Inflammatory macrophage treated with lipopolysaccharide for 1 hour (primary cell): ENCODE results near the gene ADIPOR2.
A peak's percentile ranks its signal among the peaks of the same experiment; 100 is the strongest.
"Not testable (repeated sequence)": the region's sequence is repeated elsewhere in the genome, so short reads cannot be mapped to it uniquely, and the experiment has no call there.

ENCODE experiments used
- DNase-seq, 2 donors: peaks; one replicate each; pipeline ENCODE4 v3.0.0-alpha.2; 2020 to 2022

Gene ADIPOR2

DNA sequence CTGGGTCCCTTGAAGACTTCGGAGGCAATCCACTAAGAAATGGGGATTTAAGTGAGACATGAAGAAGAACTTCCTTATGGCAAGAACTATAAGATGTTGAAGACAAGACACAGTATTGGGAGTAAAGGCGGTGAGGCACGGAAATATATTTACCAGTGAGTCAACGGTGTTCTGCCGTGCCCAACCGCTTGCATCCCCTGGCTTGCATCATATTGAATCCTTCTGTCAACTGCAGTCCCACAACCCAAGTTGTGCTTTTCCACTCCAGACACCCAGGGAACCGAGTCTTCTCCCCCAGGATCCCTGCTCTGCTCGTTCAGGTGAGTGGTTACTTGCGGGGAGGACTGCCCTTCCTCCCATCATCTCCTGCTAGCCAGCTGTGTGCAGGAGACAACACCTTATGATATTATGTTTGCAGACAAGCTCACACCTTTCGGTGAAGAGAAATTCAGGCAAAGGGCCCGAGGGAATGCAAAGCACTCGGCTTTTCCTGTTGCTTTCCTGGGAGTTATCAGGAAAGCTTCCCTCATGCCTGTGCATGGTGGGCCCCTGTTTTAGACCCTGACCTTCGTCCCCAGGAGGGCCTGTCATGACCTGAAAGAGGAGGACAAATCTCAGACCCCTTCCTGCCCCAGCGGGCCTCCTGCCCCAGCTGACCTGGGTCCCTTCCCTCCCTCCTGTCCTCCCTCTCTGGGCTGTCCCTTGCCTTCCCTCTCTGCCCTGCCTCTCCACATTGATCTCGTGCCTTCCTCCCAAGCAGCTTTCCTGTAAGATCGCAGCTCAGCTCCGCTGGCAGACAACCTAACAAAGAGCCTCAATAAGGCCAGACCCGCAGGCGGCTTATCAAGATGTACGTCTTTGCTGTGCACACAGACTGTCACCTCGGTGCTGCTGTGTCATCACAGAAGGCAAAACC, 125.2 kb downstream of the ADIPOR2 start:
- peak in 1 of 2 donors; percentile 27 for DNase-seq

DNA sequence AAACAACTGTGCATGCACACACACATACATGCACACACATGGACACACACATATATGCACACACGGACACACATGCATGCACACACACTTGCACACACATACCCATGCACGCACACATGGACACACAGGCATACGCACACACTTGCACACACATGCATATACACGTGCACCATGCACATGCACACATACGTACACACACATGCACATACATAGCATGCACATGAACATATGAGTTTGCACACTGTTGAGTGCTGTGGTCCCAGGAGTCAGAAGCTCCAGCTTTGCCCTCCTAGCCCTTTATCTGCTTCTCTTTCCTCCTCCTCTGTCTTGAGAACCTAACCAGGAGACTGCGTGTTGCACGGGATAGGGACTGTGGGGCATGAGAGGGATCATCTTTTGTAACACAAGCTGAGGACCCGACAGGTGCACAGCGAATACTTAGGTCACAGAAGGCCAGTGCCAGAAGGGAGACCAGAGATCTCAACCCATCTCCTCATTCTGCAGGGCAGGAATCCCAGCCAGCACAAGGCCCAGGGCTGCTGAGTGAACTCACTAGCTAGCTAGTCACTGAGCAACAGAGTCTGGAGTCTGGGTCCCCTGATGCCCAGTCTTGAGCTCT, 126.0 kb downstream of the ADIPOR2 start:
- no peak for DNase-seq

GRCh38 chr12:1817928-1818327, 127.1 kb downstream of the ADIPOR2 start:
- not testable (repeated sequence) for DNase-seq

DNA sequence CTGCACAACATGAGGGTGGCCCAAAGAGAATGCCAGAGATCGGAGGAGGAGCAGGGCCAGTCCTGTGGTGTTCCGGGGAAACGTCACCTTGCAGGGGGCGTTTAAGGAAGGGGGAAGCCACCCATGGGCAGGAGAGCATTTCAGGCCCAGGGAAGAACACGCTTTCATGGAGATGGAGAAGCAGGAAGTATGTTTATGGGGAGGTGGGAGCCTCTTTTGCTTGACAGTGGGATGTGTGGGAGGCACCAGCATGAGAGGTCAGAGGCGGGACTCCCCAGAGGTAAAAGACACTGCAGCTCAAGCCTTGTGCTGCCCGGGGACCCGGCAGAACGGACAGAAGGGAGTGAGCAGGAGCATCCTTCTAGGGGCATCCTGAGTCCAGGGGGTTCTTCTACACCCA, 128.2 kb downstream of the ADIPOR2 start:
- DNase-seq: peak in 1 of 2 donors; percentile 17

- DNase-seq: no peak
These were observed 128.7 kb downstream of the ADIPOR2 start for GRCh38 chr12:1819571-1819970.

GRCh38 chr12:1820191-1820895, 129.5 kb downstream of the ADIPOR2 start, which contains the start of gene LRTM2:
LRTM2 (plus strand) TSS chr12:1820565; CDS start chr12:1828149, 7,584 bp downstream.
- no peak for DNase-seq

DNA sequence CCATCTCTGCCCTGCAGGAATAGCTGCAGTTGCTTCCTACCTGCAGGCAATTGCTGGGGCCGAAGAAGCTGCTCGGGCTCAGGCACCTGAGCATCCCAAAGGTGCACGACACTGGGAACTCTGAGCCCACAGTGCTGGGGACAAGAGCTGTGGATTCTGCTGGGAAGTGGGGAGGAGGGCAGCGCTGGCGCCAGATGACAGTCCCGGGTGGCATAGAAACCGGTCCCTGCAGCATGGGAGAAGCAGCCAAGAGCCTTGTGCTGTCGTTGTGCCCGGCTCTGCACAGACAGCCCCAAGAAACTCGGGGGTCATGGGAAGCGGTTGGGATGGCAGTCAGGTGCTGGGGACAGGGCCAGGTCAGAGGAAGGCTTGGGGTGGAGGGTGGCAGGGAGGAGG, 130.0 kb downstream of the ADIPOR2 start:
- no peak for DNase-seq

DNA sequence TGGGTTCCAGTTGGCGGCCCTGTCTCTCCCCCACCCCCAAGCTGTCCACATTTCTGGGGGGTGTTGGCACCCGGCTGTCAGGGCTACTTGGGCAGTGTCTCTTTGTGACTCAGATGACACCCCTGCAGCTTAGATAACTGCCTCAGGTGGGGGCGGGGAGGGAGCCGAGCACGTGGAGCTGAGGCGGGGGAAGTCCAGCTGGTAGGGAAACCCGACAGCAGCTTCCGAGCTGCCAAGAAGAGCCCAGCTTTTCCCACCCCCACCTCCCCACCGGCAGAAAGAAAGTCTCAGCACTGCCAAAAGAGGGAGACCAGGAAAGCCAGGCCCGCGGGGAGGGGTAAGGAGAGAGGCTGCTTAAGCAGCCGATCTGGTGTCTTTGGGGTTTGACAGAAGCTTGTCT, 130.9 kb downstream of the ADIPOR2 start:
- peak; percentile 30 to 66 for DNase-seq

DNA sequence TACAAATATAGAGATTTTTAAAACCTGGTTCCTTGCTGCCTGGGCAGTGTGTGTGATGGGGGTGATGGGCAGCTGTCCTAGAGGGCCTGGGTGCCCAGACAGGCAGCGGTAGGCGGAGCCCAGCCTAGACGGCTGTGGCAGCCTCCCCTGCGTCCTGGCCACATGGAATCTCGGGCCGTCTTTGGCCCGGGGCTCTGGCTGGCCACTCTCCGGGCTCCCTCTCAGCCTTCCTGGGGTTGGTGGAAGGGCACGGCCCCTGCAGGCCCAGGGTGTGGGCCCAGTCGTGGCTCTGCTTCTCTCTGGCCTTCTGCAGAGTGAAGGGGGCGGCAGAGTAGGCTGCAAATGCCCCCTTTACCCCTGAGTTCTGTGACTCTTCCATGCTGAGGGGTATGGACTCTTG, 131.8 kb downstream of the ADIPOR2 start:
- DNase-seq: no peak

GRCh38 chr12:1823237-1823636, 132.4 kb downstream of the ADIPOR2 start:
- no peak for DNase-seq

GRCh38 chr12:1825382-1826102, 134.7 kb downstream of the ADIPOR2 start:
- DNase-seq: no peak

- no peak for DNase-seq
These were observed 135.5 kb downstream of the ADIPOR2 start for GRCh38 chr12:1826401-1826800.

DNA sequence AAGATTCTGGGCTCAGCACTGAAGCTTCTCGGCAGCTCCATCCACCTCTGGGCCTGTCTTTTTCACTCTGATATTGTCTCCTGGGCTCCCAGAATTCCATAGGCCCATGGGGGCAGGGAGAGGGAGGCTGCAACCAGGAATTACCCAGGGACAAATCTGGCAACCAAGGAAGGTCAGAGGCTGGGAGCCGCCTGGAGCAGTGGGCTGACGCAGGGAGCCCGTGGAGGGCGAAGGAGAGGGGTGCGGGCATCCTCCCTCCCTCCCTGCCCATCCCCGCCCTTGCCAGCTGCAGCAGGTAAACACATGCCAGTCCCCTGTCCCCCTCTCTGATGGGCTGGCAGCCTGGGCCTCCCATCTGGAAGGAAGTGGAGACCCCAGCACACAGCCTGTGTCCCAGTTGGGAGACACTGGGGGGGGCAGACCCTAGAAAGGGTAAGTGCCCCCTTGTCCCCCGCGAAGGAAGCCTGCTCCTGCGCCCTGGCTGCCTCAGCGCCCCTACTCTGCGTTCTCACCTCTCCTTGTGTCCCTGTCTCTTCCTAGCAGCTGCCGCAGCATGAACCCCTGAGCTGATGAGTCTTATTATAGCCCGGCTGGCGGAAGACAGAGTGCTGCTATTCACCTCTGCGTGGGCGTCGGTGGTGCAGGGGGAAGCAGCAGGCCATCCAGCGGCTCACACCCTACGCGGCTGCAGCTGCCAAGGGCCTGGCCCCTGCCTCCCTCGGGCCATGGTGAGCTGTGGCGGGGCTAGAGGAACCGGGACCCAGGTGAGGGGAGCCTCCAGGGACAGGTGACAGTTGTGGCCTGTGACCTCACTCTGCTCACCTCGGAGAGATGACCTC, 136.2 kb downstream of the ADIPOR2 start:
- DNase-seq: no peak

DNA sequence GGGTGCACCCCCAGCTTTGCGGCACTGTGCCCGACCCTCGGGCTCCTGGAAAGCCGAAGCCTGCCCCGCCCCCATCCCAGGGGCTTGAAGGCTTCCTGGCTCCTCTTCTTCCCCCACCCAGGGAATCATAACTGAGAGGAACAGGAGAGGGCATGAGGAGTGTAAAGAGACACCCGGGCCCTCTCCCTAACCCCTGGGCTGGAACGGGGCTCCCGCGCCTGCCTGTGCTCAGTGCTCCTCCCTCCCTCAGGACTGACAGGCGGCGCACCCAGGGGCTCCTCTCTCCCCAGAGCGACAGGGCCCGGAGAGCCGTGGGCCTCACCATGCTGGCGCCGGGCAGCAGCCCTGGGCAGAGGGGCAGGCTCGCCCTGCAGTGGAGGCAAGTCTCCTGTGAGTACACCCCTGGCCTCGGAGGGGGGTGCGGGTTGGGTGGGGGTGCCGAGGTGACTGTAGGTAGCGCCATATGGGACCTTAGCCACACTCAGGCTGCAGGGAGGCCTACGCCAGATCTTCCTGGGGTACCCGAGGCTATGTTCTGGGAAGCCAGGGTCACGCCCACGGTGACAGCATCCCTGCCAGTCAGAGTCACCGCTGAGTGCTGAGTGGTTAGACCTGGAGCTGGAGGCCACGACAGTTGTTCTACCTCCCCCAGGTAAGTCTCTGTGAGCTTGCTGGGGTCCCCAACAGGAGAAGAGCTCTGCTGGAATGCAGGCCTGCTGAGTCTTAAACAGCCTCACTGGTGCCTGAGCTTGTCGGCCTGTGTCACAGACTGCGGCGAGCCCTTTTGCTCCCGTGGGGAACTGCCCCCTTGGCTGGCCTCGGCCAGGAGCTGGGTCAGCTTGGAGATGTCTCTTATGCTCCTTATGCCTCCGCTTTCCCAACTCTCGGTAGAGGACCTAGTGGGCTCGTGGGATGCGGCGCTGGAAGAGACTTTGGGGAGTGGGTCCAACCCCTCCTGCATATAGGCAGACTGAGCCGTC, 137.2 kb downstream of the ADIPOR2 start:
- no peak for DNase-seq

DNA sequence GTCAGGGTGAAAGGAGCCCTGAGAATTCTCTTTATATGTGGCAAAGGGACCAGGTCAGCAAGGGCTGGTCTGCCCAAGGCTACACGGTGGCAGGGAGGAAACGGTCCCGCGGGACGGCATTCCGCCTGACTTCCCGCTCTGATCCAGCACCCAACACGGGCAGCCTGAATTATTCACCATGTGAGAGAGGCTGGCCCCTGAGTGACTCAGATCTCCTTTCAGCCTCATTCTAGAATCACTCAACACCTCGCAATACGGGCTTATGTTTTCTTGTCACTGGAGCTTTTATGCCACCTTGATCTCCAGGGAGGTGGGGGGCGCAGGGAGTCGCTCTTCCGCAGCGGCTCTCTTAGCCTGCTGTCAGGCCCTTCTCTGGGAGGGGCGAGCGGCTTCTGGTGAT, 138.0 kb downstream of the ADIPOR2 start:
- DNase-seq: no peak

DNA sequence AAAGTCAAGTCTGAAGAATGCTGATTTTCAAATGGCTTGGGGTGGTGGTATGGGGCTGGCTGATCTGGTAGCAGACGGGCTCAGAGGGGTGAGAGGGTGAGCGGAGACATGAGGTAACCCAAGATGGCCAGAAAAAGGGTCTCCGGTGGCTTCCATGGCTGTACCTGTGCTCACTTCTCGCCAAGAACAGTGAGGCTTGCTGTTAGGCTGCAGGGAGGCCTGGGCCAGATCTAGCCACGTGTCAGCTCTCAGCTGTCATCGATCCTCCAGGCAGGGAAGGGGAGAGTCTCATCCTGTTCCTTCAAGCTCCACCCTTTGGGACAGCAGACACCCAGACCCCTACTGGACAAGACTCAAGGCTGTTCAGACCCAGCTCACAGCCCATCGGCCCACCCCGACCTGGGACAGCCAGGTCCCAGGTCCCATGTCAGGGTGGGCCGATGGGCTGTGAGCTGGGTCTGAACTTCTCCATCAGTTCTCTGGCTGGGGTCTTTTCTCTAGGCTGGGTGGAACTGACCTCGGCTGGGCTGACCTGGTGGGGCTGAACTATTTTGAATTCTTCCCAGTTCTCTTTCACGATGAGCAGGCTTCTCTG, 138.5 kb downstream of the ADIPOR2 start:
- DNase-seq: no peak

DNA sequence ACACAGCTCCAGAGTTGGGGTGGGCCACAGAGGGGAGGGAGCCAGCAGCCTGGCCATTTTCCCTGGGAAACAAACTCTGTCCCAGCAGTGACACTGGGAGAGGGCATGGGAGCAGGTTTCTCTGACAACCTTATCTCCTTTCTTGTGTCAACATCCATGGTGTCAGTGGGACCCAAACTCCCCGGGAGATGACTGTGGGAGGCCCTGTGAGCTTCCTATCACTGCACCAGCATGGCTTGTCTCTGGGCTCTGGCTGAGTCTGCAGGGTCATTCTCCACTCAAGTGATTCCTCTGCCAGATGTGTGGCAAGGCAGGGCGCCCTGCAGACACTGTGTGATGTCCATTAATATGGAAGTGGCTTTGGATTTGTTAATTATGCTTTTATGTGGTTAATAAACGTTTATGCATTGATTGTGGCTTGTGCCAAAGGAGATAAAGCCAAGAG, 139.6 kb downstream of the ADIPOR2 start:
- DNase-seq: no peak

DNA sequence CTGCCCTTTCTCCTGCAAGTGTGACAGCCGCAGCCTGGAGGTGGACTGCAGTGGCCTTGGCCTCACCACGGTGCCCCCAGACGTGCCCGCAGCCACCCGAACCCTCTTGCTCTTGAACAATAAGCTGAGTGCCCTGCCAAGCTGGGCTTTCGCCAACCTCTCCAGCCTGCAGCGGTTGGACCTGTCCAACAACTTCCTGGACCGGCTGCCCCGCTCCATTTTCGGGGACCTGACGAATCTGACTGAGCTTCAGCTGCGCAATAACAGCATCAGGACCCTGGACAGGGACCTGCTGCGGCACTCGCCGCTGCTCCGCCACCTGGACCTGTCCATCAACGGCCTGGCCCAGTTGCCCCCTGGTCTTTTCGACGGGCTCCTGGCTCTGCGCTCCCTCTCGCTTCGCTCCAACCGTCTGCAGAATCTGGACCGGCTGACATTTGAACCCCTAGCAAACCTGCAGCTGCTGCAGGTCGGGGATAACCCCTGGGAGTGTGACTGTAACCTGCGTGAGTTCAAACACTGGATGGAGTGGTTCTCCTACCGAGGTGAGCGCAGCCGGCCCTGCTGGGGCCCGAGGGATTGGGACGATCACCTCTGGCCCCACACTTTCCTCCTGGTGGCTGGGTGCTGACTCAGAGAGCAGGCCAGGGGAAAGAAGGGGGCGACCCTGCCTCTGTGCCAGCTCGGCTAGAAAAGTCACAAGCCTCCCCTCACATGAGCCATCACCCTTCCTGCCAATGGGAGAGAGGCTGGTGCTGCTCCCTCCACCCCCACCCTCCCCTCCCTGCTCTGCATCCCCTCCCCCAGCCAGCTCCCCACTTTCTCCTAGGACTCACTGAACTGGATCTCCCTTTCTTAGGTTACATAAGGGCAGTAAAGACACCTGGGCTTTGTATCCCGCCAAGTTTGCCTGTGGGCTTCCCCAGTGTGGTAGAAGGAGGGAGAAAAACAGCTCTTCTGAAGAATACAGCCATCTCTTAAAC, 140.4 kb downstream of the ADIPOR2 start:
- DNase-seq: peak in 1 of 2 donors; percentile 48
